HepG2 (cell line): Measurements from ENCODE around the gene UTRN. TPM values are rescaled to one million over a fixed set of nuclear protein-coding genes. Genes with fewer than 3 reads are reported as not detected.

Source experiments
- ATAC-seq: fragments of 200-7000 bp; cut with Tn5 transposase; 3 replicates; pipeline ENCODE4 v1.9.1; 2020; ENCODE audit warnings: mild to moderate bottlenecking, moderate library complexity
- BruUV-seq: library from RNA; stranded (reverse); fragments of 400-500 nt; replicated peaks from 2 replicates; lab custom pipeline; 2021; lab: Mats Ljungman, UMichigan
- CTCF ChIA-PET: fragments of 300-600 bp; formaldehyde crosslinking; extraction: SDS; loops from one replicate; lab custom pipeline; 2021; ENCODE audit warnings: low total read pairs, inconsistent platforms, low intra/inter-chr PET ratio; lab: Yijun Ruan, JAX
- POLR2A ChIA-PET: fragments of 350-600 bp; sonication (Branson Sonifier 250); formaldehyde crosslinking; loops from one replicate; lab custom pipeline; 2020; ENCODE audit warnings: antibody characterized with exemption, inconsistent platforms; lab: Yijun Ruan, JAX
- DNase-seq: peaks from one replicate; pipeline ENCODE4 v3.0.0-alpha.2; 2015; ENCODE audit warnings: low spot score
- FAIRE-seq: peaks from 3 replicates; lab custom pipeline; 2011; peaks lifted over from hg19 to GRCh38; lab: Jason Lieb, UNC
- H2AFZ ChIP-seq: one replicate; pipeline ENCODE4 v1.6.1; 2011; ENCODE audit warnings: low read length, inconsistent platforms
- H3K27ac ChIP-seq: fragments of 300-600 bp; 3 replicates; pipeline ENCODE4 v1.8.0; 2011; ENCODE audit warnings: mixed run types, mild to moderate bottlenecking, mixed read lengths, low read length, inconsistent platforms; ENCODE audit not compliant: insufficient read depth; ENCODE audit errors: extremely low read length
- H3K27me3 ChIP-seq, 2 experiments: fragments of 200-600 bp in 1 of 2; 2 replicates in 1 of 2; 3 replicates in 1 of 2; pipeline versions ENCODE4 v1.6.0 to v1.8.0; 2011; ENCODE audit warnings: low read length in 2 of 2, mild to moderate bottlenecking in 2 of 2, moderate library complexity in 2 of 2, inconsistent platforms in 1 of 2; ENCODE audit not compliant: insufficient read depth in 2 of 2, control insufficient read depth in 1 of 2
- H3K36me3 ChIP-seq, 2 experiments: fragments of 200-600 bp in 1 of 2; replicated peaks in 1 of 2; 2 replicates in 1 of 2; 3 replicates in 1 of 2; pipeline versions ENCODE4 v1.5.1 to v1.8.0; 2011; ENCODE audit warnings: low read length in 2 of 2, inconsistent platforms in 1 of 2; ENCODE audit not compliant: insufficient read depth in 2 of 2, control insufficient read depth in 1 of 2
- H3K4me1 ChIP-seq: 2 replicates; pipeline ENCODE4 v1.5.1; 2012; ENCODE audit warnings: low read length, inconsistent platforms; ENCODE audit not compliant: insufficient read depth
- H3K4me2 ChIP-seq: 2 replicates; pipeline ENCODE4 v1.6.0; 2011; ENCODE audit warnings: low read depth, low read length, inconsistent platforms
- H3K4me3 ChIP-seq, 3 experiments: fragments of 200-600 bp in 1 of 3; sonication (generic), shearing (Covaris generic) in 1 of 3; replicated peaks in 1 of 3; 2 replicates each; pipeline ENCODE4 v1.5.1; 2011 to 2016; ENCODE audit warnings: low read length in 3 of 3, inconsistent platforms in 2 of 3, low read depth in 2 of 3, mild to moderate bottlenecking in 2 of 3, control low read depth in 1 of 3, mixed read lengths in 1 of 3; ENCODE audit not compliant: insufficient read depth in 1 of 3
- H3K79me2 ChIP-seq: one replicate; pipeline ENCODE4 v1.6.1; 2011; ENCODE audit warnings: low read length, inconsistent platforms; ENCODE audit not compliant: insufficient read depth
- H3K9ac ChIP-seq: 2 replicates; pipeline ENCODE4 v1.6.0; 2011; ENCODE audit warnings: mild to moderate bottlenecking, low read depth, low read length, inconsistent platforms; ENCODE audit not compliant: insufficient read depth
- H3K9me3 ChIP-seq: 2 replicates; pipeline ENCODE4 v1.5.1; 2012; ENCODE audit warnings: mild to moderate bottlenecking, low read length
- H4K20me1 ChIP-seq: 2 replicates; pipeline ENCODE4 v1.6.0; 2011; ENCODE audit warnings: inconsistent platforms, mild to moderate bottlenecking, low read length, moderate library complexity; ENCODE audit not compliant: insufficient read depth
- ETV5 ChIP-seq: IDR thresholded peaks from 2 replicates; pipeline ENCODE4 v1.6.1; 2018; ENCODE audit warnings: missing biosample characterization, missing genetic modification reagents, inconsistent platforms, borderline replicate concordance
- MIER2 ChIP-seq: IDR thresholded peaks from 2 replicates; pipeline ENCODE4 v1.6.1; 2016; ENCODE audit warnings: missing biosample characterization, missing genetic modification reagents
- NFE2L2 ChIP-seq: fragments of 150-350 bp; IDR thresholded peaks from 2 replicates; pipeline ENCODE4 v1.6.1; 2014; ENCODE audit warnings: low read length
- POGZ ChIP-seq: sonication (generic); formaldehyde crosslinking; IDR thresholded peaks from 2 replicates; pipeline ENCODE4 v1.4.0; 2020; ENCODE audit warnings: mild to moderate bottlenecking, missing genetic modification reagents
- SIX1 ChIP-seq: sonication (generic); formaldehyde crosslinking; IDR thresholded peaks from 2 replicates; pipeline ENCODE4 v1.4.0; 2020; ENCODE audit warnings: missing genetic modification reagents, borderline replicate concordance
- SNAI1 ChIP-seq: sonication (generic); formaldehyde crosslinking; IDR thresholded peaks from 2 replicates; pipeline ENCODE4 v1.5.0; 2020; ENCODE audit warnings: mild to moderate bottlenecking, missing genetic modification reagents, borderline replicate concordance
- SSRP1 ChIP-seq: IDR thresholded peaks from 2 replicates; pipeline ENCODE4 v1.6.1; 2016; ENCODE audit warnings: control low read depth
- ZFP62 ChIP-seq: sonication (generic); formaldehyde crosslinking; IDR thresholded peaks from 2 replicates; pipeline ENCODE4 v1.4.0; 2020; ENCODE audit warnings: missing genetic modification reagents
- ZMYM3 ChIP-seq: sonication (generic); formaldehyde crosslinking; IDR thresholded peaks from 2 replicates; pipeline ENCODE4 v1.5.1; 2020; ENCODE audit warnings: mild to moderate bottlenecking, missing genetic modification reagents
- ZNF230 ChIP-seq: sonication (generic); formaldehyde crosslinking; IDR thresholded peaks from 2 replicates; pipeline ENCODE4 v1.4.0; 2020; ENCODE audit warnings: mild to moderate bottlenecking, missing genetic modification reagents
- ZNF24 ChIP-seq: fragments of 450-650 bp; IDR thresholded peaks from 2 replicates; pipeline ENCODE4 v1.6.1; 2017; ENCODE audit warnings: antibody characterized with exemption, mild to moderate bottlenecking
- ZNF441 ChIP-seq: sonication (generic); formaldehyde crosslinking; IDR thresholded peaks from 2 replicates; pipeline ENCODE4 v1.7.0; 2021; ENCODE audit warnings: missing genetic modification reagents, borderline replicate concordance
- ZNF451 ChIP-seq: sonication (generic); formaldehyde crosslinking; IDR thresholded peaks from 2 replicates; pipeline ENCODE4 v1.5.0; 2020; ENCODE audit warnings: mild to moderate bottlenecking, missing genetic modification reagents
- ZNF530 ChIP-seq: sonication (generic); formaldehyde crosslinking; IDR thresholded peaks from 2 replicates; pipeline ENCODE4 v1.5.0; 2020; ENCODE audit warnings: low read depth, mild to moderate bottlenecking, missing genetic modification reagents
- ZNF543 ChIP-seq: sonication (generic); formaldehyde crosslinking; IDR thresholded peaks from 2 replicates; pipeline ENCODE4 v1.4.0; 2020; ENCODE audit warnings: mild to moderate bottlenecking, missing genetic modification reagents
- WGBS: methylation state at CpG from one replicate; pipeline ENCODE4 v1.1.6; 2017; ENCODE audit warnings: low lambda C conversion rate; 5-methylcytosine and 5-hydroxymethylcytosine counted together
- in situ Hi-C: cut with HindIII; loops from 2 replicates; pipeline ENCODE4 v1.10.0; 2017; ENCODE audit warnings: low pct_unique_long_range_greater_than_20kb; ENCODE audit not compliant: extremely low pct_ligation_motif_present
- intact Hi-C: fragments of 100-400 bp; cut with micrococcal nuclease; formaldehyde crosslinking; loops from one replicate; pipeline ENCODE4 v1.10.0; 2022; ENCODE audit not compliant: unreplicated experiment
- polyA plus RNA-seq, 8 experiments: library from polyadenylated mRNA; depleted of rRNA in 3 of 8; stranded (reverse) in 7 of 8; unstranded in 1 of 8; fragments of >200 nt; fragmentation: Illumina TruSeq in 4 of 8; extraction: Trizol in 4 of 8; gene quantifications; 2 replicates each; pipeline versions ENCODE4 v1.2.1 to v1.2.3, GENCODE V29; 2011 to 2016; ENCODE audit warnings: low read depth in 4 of 8, missing spikeins in 1 of 8, mixed read lengths in 1 of 8; ENCODE audit not compliant: insufficient read depth in 1 of 8
- total RNA-seq, 5 experiments: library from RNA; depleted of rRNA; stranded (reverse); fragments of >200 nt; fragmentation: Illumina TruSeq; extraction: Trizol; gene quantifications; 2 replicates each; pipeline ENCODE4 v1.2.3, GENCODE V29; 2016; ENCODE audit warnings: low read depth in 1 of 5
- TF ChIP-seq, protein P1 (sequence below): sonication (generic); formaldehyde crosslinking; IDR thresholded peaks from 2 replicates; pipeline ENCODE4 v1.9.0; 2021; ENCODE audit warnings: missing genetic modification reagents, borderline replicate concordance
- TF ChIP-seq, protein P2 (sequence below): sonication (generic); formaldehyde crosslinking; IDR thresholded peaks from 2 replicates; pipeline ENCODE4 v1.4.0; 2020; ENCODE audit warnings: missing genetic modification reagents, borderline replicate concordance
- TF ChIP-seq, protein P3 (sequence below): sonication (generic); formaldehyde crosslinking; IDR thresholded peaks from 2 replicates; pipeline ENCODE4 v1.4.0; 2020; ENCODE audit warnings: mild to moderate bottlenecking, missing genetic modification reagents

The UTRN gene
- total and polyA plus RNA-seq, 2 of the 13 experiments (the other 11 are each of a cell fraction or from before 2014, with no cell fraction given), result 102 to 116 TPM

DNA sequence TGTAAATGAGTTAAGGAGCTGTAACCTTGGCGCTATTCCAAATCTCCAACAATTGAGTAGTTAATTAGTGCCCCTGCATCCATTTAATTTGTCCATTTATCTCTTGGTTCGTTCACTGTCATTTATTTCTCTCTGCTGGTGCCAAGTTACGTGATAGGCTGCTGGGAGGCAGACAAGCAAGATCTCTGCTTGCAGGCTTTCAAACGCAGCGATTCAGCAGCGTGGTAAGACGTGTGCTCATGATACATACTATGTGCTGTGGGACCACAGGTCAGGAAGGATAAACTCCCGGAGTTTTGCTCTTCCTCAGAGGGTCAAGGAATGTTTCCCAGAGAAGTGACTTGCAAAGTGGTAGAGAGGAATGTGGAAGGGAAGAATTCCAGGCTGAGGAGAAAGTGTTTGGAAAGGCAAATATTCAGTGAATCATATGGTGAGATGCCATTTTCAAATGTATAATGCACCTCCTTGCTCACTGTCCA lies 46.4 kb downstream of the UTRN start:
- Histone ChIP-seq H3K4me2 (no peak overlapping the region), H3K9me3 (no peaks in the 10 kb centered on the region), H3K4me3 (no peak overlapping the region), H3K9ac (no peak overlapping the region), H3K27me3 (no peaks in the 10 kb centered on the region), H3K27ac (no peak overlapping the region), H3K79me2 (peaks cover 87% of the 10 kb centered on the region), H2AFZ (no peak overlapping the region), H3K4me1 (peaks cover 74% of the 10 kb centered on the region), H3K36me3 (peaks cover 23 to 43% of the 10 kb centered on the region in 2 experiments; a peak in 4 of 5 replicates), H4K20me1 (peaks cover 4% of the 10 kb centered on the region; the same call in 1 of the 2 replicates)
- ATAC-seq (no peak), FAIRE-seq (no peak), DNase-seq (no peak)
- TF ChIP-seq ZNF441 (CRISPR knock-in tag) (no peak), POGZ (CRISPR knock-in tag) (no peak), SSRP1 (CRISPR knock-in tag) (0 out of 2 replicates have a peak, but pooled peaks have one; percentile 49)
- ChIA-PET POLR2A (no interaction called here), CTCF (no interaction called here)
- intact Hi-C loops, result no loop called here
- WGBS, result 96% methylated on average over 8 of the region's 8 CpGs
- in situ Hi-C loops, result no loop called here
- BruUV-seq, result no TSS peak

DNA sequence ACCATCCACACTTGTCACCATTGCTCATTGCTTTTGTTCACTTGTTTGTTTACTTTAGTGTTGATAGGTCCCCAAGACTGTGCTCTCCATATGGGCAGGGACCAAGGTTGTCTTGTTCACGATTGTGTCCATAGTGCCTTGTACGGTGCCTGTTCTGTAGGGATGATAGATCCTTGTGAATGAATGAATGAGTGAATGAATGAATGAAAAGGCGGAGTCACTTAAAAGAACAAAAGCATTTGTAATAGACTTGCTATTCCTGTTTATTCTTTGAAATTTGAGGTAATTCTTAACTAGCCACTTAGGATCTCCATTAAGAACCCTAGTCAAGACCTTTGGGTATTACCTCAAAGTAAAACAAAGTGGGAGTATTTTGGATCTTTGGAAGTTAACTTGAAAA lies 47.0 kb downstream of the UTRN start:
- in situ Hi-C loops (no loop called here), intact Hi-C loops (no loop called here)
- H2AFZ ChIP-seq, result no peak overlapping the region
- 95% methylated on average over 3 of the region's 3 CpGs for WGBS
- FAIRE-seq, result no peak
- peaks cover 4% of the 10 kb centered on the region; the same call in 1 of the 2 replicates for H4K20me1 ChIP-seq
- H3K4me2 ChIP-seq, result no peak overlapping the region
- H3K27me3 ChIP-seq, result no peaks in the 10 kb centered on the region
- ChIA-PET POLR2A (no interaction called here), CTCF (no interaction called here)
- no peak for DNase-seq
- no peak overlapping the region for H3K9ac ChIP-seq
- H3K79me2 ChIP-seq, result peaks cover 87% of the 10 kb centered on the region
- TF ChIP-seq ZNF543 (CRISPR knock-in tag) (no peak), ZNF451 (no peak), SIX1 (CRISPR knock-in tag) (no peak), NFE2L2 (no peak), ZFP62 (CRISPR knock-in tag) (no peak), ZNF230 (CRISPR knock-in tag) (no peak), MIER2 (CRISPR knock-in tag) (no peak), ZMYM3 (CRISPR knock-in tag) (0 out of 2 replicates have a peak, but pooled peaks have one; percentile 19), ETV5 (no peak), ZNF24 (peak; percentile 86), SNAI1 (CRISPR knock-in tag) (no peak), ZNF530 (CRISPR knock-in tag) (no peak)
- TF ChIP-seq, protein P1, sequence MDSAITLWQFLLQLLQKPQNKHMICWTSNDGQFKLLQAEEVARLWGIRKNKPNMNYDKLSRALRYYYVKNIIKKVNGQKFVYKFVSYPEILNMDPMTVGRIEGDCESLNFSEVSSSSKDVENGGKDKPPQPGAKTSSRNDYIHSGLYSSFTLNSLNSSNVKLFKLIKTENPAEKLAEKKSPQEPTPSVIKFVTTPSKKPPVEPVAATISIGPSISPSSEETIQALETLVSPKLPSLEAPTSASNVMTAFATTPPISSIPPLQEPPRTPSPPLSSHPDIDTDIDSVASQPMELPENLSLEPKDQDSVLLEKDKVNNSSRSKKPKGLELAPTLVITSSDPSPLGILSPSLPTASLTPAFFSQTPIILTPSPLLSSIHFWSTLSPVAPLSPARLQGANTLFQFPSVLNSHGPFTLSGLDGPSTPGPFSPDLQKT (CRISPR knock-in tag), result no peak
- TF ChIP-seq, protein P2, sequence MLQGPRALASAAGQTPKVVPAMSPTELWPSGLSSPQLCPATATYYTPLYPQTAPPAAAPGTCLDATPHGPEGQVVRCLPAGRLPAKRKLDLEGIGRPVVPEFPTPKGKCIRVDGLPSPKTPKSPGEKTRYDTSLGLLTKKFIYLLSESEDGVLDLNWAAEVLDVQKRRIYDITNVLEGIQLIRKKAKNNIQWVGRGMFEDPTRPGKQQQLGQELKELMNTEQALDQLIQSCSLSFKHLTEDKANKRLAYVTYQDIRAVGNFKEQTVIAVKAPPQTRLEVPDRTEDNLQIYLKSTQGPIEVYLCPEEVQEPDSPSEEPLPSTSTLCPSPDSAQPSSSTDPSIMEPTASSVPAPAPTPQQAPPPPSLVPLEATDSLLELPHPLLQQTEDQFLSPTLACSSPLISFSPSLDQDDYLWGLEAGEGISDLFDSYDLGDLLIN (CRISPR knock-in tag), result no peak
- TF ChIP-seq, protein P3, sequence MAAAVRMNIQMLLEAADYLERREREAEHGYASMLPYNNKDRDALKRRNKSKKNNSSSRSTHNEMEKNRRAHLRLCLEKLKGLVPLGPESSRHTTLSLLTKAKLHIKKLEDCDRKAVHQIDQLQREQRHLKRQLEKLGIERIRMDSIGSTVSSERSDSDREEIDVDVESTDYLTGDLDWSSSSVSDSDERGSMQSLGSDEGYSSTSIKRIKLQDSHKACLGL, result no peak
- TF ChIP-seq, all 625 proteins: peak for 2
- ATAC-seq, result no peak
- Histone ChIP-seq H3K36me3 (peaks cover 24 to 36% of the 10 kb centered on the region in 2 experiments; a peak in 4 of 5 replicates), H3K9me3 (no peaks in the 10 kb centered on the region), H3K4me3 (no peak overlapping the region), H3K27ac (no peak overlapping the region), H3K4me1 (peaks cover 71% of the 10 kb centered on the region)
- no TSS peak for BruUV-seq
